Hepatic stellate cell (primary cell): ENCODE results near the gene CAMK2N2.
A peak's percentile ranks its signal among the peaks of the same experiment; 100 is the strongest.

Experiments
- DNase-seq: peaks from one replicate; pipeline ENCODE4 v3.0.0; 2011; ENCODE audit warnings: low spot score

Gene CAMK2N2

GRCh38 chr3:184239708-184240107 lies 21.6 kb downstream of the CAMK2N2 start:
- no peak for DNase-seq

GRCh38 chr3:184239221-184239620 lies 22.1 kb downstream of the CAMK2N2 start:
- no peak for DNase-seq

GRCh38 chr3:184238246-184238818 lies 23.0 kb downstream of the CAMK2N2 start:
- DNase-seq: no peak

DNA sequence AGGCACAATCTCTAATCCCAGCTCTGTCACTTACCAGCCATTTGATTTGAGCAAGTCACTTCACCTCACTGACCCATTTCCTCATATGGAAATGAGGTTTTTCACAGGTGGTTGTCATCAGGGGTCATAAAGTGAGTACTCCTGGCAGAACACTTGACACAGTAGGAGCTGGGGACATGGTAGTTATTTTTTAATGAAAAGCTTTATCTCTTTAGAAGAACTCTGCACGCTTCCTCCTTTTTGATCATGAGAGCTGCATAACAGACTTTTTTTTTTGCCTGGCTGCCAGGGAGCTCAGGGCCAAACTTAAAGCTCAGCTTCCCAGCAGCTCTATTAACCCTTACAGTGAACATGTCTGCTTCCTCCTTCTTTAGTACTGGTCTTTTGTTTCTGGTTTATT lies 23.5 kb downstream of the CAMK2N2 start:
- DNase-seq: no peak

GRCh38 chr3:184237211-184237610 lies 24.1 kb downstream of the CAMK2N2 start:
- no peak for DNase-seq

DNA sequence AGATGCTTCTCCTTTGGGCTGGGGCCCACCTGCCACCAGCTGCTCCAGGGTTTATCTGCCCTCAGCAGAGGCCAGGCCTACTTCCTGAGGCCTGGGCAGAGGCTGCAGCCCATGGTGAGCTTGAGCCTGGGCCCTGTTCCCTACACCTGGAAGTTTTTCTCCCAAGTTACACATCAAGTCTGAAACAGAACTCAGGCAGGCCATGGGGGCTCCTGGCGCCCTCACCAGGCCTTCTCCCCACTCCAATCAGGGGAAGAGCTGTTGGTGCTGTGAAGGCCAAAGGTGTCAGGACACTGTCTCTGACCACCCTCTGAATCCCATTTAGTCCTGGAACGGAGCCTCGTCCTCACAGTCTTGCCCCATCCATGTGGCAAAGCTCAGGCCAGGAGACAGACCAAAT lies 24.7 kb downstream of the CAMK2N2 start:
- no peak for DNase-seq

GRCh38 chr3:184236033-184236410 lies 25.3 kb downstream of the CAMK2N2 start:
- no peak for DNase-seq

- no peak for DNase-seq
Measured at GRCh38 chr3:184235381-184236032, 25.8 kb downstream of the CAMK2N2 start.

GRCh38 chr3:184234671-184235380 lies 26.5 kb downstream of the CAMK2N2 start:
- no peak for DNase-seq

GRCh38 chr3:184234224-184234623 lies 27.1 kb downstream of the CAMK2N2 start:
- DNase-seq: peak; percentile 79

DNA sequence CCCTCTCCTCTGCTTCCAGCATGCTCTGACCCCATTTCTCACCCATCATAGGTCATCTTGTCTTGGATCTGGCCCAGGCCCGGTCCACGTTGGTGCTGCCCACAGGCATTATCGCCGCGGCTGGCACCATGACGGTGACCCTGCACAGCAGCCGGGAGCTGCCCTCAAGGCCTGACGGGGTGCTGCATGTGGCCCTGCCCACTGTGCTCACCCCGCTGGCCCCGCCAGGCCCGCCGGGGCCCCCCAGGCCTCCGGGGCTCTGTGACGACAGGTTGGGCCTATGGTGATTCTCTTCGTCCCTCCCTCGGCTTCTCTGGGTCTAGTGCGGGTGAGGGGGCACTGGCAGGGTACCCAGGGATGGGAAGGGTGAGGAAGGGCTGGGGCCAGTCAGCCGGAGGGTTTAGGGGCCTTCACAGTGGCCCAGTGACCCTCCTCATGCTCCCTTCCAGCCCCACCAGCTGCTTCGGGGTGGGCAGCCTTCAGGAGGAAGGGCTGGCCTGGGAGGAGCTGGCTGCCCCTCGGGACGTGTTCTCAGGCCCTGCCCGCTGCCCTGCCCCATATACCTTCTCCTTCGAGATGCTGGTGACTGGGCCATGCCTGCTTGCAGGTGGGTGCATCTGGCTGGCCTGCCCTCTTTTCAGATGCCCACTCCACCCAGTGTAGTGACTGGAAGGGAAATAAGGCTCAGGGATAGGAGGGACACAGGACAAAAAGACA lies 28.1 kb downstream of the CAMK2N2 start:
- DNase-seq: no peak

DNA sequence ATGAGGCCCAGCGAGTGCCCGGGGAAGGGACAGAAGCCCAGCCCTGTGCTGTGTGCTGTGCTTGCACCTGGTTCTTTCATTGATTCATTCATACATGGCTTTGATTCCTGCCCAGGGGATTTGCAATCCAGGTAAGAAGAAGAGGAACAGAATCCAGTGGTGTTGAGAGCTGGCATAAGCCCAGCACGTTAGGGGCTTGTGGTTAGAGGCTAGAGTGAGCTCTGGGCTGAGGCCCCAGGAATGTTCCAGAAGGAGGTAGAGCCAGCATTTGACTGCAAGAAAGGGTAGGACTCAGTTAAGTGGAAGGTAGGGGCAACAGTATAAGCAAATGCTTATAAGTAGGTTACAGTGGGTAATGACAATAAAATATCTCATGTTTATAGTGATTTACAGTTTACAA lies 29.7 kb downstream of the CAMK2N2 start:
- DNase-seq: no peak

DNA sequence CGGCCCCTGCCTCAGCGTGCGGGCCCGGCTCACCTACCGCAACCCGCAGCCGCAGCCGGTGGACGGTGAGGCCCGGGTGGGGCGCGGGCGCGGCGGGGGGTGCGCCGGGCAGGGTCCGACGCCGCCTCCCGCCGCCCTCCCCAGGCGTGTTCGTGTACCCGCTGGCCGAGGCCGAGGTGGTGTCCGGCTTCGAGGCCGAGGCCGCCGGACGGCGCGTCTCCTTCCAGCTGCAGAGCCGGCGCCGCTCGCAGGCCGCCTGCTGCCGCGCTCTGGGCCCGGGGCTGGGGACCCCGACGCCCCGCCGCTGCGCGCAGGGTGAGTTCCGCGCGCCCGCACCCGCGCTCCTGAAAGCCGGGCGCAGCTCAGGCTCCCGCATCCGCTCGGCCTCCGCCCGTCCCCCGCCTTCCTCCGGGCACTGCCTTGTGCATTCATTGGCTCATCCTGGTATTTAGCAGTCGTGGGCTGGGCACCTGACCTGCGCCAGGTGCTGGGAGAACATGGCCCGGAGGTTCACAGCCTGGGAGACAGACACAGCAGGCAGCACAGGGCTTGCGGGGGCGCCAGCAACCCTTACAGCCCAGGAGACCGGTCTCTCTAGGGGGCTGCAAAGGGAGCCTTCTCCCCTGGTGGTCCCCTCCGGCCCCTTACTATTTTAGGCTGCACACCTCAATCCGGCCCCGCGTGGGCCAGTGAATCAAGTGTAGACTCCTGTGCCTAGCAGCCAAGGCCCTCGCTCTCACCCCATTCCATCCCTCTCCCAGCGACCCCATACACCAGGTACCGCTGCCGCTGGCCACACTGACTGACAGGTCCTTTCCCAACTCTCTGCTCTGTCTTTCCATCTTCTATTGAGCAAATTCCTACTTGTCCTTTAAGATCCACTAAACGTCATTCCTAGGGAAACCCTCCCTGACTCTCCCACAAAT lies 30.5 kb downstream of the CAMK2N2 start:
- no peak for DNase-seq

DNA sequence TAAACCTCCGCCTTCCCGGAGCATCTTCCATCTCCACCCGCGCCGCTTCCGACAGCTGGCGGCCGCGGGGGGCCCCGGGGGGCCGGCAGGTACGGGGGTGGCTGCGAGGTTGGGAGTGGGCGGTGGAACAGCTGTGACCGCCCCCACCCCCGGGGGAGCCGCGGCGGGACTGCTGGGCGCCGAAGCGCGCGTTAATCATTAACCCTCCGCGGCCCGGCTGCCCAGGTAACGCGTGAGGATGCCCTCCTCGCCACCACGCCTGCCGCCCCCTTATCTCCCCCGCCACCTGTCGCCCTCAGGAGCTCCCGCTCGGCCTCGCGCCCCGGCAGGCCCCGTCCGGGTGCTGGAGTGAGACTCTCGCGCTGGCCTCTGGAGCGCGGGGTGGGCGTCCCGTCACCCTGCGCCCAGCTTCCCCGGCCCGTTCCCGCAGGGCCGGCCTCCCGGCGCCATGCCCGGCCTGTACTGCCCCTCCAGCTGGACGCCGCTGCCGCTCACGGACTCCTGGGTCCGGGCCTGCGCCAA lies 31.2 kb downstream of the CAMK2N2 start:
- no peak for DNase-seq

- DNase-seq: peak; percentile 81
Measured at GRCh38 chr3:184229394-184230080, 31.8 kb downstream of the CAMK2N2 start, which contains the start of gene VWA5B2. VWA5B2 (plus strand) TSS chr3:184229585; CDS start chr3:184230529, 944 bp downstream.

DNA sequence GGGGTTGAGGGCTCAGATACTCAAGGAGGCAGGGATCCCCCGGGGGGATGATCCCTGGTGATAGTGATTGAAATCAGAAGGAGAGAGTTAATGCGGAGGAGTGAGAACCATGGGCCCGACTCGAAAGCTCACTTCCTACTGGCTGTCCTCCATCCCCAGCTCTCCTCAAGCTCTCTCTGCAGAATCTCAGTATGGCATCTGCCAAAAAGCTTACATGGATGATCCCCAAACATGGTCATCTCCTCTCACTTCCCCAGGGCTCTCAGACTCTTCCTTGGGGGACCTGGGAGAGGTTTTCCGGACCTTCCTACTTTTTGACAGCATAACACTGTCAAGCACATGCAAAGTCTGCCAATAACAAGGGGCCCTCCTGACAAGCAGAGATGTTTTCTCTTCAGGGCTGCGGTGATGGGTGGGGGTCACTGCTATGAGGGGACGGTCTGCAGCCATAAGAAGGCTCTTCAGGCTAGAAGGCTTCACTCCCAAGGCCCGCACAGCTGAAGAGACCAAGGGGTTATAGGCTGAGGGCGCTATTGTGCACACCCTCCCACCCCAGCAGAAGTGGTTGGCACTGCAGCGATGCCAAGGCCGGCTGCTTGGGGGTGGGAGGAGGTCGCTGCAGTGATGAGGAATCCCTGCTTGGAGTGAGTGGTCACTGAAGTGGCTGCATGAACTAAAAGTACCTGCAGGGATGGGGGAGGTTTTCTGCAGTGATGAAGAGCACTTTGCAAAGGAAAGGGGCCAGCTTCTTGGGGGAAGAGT lies 32.8 kb downstream of the CAMK2N2 start:
- DNase-seq: no peak

DNA sequence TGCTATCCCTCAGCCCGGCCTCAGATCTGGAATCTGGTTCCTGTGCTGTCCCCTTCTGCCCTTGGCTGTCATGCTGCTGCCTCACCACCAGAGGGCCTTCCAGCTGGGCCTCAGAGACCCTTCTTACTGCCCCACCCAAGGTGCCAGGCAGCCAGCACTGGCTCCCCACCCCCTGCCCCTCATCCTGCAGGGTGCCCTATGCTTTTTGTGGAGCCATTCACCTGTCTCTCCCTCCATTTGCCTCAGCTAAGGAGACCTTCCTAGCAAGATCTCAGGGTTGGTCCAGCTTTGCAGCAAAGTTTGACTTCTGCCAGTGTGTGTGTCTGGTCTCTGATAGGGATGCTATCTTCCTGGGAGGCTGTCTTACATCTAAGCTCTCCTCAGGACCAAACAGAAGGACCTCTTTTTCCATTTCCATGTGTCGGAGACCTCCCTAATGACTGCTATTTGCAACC lies 33.8 kb downstream of the CAMK2N2 start:
- peak; percentile 62 for DNase-seq

DNA sequence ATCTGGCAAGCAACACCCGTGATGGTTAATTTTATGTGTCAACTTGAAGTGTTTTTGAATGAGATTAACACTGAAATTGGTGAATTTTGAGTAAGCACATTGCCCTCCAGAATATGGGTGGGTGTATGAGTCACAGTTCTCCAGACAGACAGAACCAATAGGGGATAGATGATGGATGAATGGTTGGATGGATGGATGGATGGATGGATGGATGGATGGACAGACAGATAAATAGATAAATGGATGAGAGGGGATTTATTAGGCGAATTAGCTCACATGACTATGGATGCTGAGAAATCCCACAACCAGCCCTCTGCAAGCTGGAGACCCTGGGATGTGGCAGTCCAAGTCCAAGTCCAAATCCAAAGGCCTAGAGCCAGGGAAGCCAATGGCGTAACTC lies 37.4 kb downstream of the CAMK2N2 start:
- no peak for DNase-seq

DNA sequence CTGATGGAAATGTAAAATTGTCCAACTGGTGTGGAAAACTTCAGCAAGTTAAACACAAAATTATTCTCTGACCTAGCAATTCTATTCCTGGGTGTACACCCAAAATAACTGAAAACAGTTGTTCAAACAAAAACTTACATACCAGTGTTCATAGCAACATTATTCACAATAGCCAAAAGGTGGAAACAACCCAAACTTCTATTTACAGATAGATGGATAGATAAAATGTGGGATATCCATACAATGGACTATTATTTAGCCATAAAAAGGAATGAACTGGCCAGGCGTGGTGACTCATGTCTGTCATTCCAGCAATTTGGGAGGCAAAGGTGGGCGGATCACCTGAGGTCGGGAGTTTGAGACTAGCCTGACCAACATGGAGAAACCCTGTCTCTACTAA lies 38.8 kb downstream of the CAMK2N2 start:
- DNase-seq: no peak

- no peak for DNase-seq
Measured at GRCh38 chr3:184218814-184219213, 42.5 kb downstream of the CAMK2N2 start.
